Measurements from ENCODE around the gene STX1B.

- TF ChIP-seq, protein P1, sequence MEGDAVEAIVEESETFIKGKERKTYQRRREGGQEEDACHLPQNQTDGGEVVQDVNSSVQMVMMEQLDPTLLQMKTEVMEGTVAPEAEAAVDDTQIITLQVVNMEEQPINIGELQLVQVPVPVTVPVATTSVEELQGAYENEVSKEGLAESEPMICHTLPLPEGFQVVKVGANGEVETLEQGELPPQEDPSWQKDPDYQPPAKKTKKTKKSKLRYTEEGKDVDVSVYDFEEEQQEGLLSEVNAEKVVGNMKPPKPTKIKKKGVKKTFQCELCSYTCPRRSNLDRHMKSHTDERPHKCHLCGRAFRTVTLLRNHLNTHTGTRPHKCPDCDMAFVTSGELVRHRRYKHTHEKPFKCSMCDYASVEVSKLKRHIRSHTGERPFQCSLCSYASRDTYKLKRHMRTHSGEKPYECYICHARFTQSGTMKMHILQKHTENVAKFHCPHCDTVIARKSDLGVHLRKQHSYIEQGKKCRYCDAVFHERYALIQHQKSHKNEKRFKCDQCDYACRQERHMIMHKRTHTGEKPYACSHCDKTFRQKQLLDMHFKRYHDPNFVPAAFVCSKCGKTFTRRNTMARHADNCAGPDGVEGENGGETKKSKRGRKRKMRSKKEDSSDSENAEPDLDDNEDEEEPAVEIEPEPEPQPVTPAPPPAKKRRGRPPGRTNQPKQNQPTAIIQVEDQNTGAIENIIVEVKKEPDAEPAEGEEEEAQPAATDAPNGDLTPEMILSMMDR (IDR thresholded peaks at IDR 0.05) = no peak
- no peak for TF ChIP-seq POLR2A (IDR thresholded peaks at IDR 0.05)
These were observed 2.8 kb downstream of the STX1B start for GRCh38 chr16:31007684-31008083.
